Transverse colon (tissue), 3 donors: ENCODE data around the gene PRICKLE2.

Experiments used
- EP300 ChIP-seq: sonication (generic); formaldehyde crosslinking; IDR thresholded peaks from one replicate; pipeline ENCODE4 v1.6.1; 2017; ENCODE audit warnings: antibody characterized with exemption, low read depth
- POLR2A ChIP-seq: fragments of 450-650 bp; IDR thresholded peaks from one replicate; pipeline ENCODE4 v1.6.1; 2016; ENCODE audit warnings: antibody characterized with exemption, mild to moderate bottlenecking, moderate library complexity
- TF ChIP-seq, protein P1 (sequence below), 5 experiments: fragments of 200-600 bp in 3 of 5; fragments of 450-650 bp in 2 of 5; sonication (generic) in 3 of 5; IDR thresholded peaks; 1 replicate in 2 of 5; 2 replicates in 3 of 5; pipeline ENCODE4 v1.5.1; 2016 to 2017; ENCODE audit warnings: antibody characterized with exemption in 5 of 5, inconsistent platforms in 3 of 5, mild to moderate bottlenecking in 2 of 5, moderate library complexity in 1 of 5

DNA sequence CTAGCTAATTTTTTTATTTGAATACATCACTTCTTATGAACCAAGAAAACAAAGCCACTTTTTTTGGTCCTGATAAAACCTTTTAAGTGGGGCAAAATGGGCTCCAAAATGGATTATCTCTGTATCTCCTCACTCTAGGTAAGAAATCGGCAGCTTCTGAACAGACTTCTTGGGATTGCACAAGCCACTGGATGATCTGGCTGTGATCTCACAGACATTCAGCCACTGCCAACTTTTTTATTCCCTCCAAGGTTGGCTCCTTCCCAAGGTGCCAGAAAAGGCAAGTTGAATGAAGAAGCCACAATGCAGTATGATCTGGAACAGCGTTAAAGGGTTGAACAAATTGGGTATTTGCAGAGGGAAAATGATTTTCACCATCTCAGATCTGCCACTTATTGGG lies 73.2 kb downstream of the PRICKLE2 start:
- TF ChIP-seq, protein P1, sequence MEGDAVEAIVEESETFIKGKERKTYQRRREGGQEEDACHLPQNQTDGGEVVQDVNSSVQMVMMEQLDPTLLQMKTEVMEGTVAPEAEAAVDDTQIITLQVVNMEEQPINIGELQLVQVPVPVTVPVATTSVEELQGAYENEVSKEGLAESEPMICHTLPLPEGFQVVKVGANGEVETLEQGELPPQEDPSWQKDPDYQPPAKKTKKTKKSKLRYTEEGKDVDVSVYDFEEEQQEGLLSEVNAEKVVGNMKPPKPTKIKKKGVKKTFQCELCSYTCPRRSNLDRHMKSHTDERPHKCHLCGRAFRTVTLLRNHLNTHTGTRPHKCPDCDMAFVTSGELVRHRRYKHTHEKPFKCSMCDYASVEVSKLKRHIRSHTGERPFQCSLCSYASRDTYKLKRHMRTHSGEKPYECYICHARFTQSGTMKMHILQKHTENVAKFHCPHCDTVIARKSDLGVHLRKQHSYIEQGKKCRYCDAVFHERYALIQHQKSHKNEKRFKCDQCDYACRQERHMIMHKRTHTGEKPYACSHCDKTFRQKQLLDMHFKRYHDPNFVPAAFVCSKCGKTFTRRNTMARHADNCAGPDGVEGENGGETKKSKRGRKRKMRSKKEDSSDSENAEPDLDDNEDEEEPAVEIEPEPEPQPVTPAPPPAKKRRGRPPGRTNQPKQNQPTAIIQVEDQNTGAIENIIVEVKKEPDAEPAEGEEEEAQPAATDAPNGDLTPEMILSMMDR (IDR thresholded peaks at IDR 0.05): no peak
- TF ChIP-seq POLR2A: no peak
- TF ChIP-seq EP300: no peak
